HepG2 (cell line): ENCODE results near the gene ADSS1. TPM values are rescaled to one million over a fixed set of nuclear protein-coding genes. Genes with fewer than 3 reads are reported as not detected.

Experiments used
- BCL3 ChIP-seq: sonication (generic); formaldehyde crosslinking; IDR thresholded peaks from 2 replicates; pipeline ENCODE4 v1.5.1; 2020; ENCODE audit warnings: mild to moderate bottlenecking, missing genetic modification reagents, moderate library complexity
- BCL6 ChIP-seq: IDR thresholded peaks from 2 replicates; pipeline ENCODE4 v1.6.1; 2016; ENCODE audit warnings: missing genetic modification reagents, missing compliant biosample characterization
- CAMTA2 ChIP-seq: sonication (generic); formaldehyde crosslinking; IDR thresholded peaks from 2 replicates; pipeline ENCODE4 v1.4.0; 2020; ENCODE audit warnings: mild to moderate bottlenecking, missing genetic modification reagents, borderline replicate concordance
- CREB1 ChIP-seq, 2 experiments: fragments of 450-650 bp in 1 of 2; IDR thresholded peaks; 2 replicates each; pipeline ENCODE4 v1.6.1; 2016 to 2017; ENCODE audit warnings: control low read depth in 1 of 2, mild to moderate bottlenecking in 1 of 2, missing compliant biosample characterization in 1 of 2, missing genetic modification characterization in 1 of 2
- EHMT2 ChIP-seq: fragments of 200-600 bp; sonication (generic); IDR thresholded peaks from 2 replicates; pipeline ENCODE4 v1.7.0; 2017; ENCODE audit warnings: antibody characterized with exemption, low read depth, low read length, borderline replicate concordance
- FIP1L1 ChIP-seq: fragments of 200-400 bp; formaldehyde crosslinking; IDR thresholded peaks from 2 replicates; pipeline ENCODE4 v1.6.1; 2018; ENCODE audit warnings: low read depth, mild to moderate bottlenecking, low read length, moderate library complexity, borderline replicate concordance; ENCODE audit not compliant: insufficient read depth
- FOXA3 ChIP-seq: IDR thresholded peaks from 2 replicates; pipeline ENCODE4 v1.6.1; 2016; ENCODE audit warnings: missing genetic modification reagents, missing compliant biosample characterization
- IRX3 ChIP-seq: sonication (generic); formaldehyde crosslinking; IDR thresholded peaks from 2 replicates; pipeline ENCODE4 v1.8.1; 2023; ENCODE audit warnings: mild to moderate bottlenecking, low read depth, missing genetic modification reagents, borderline replicate concordance
- MBD4 ChIP-seq: IDR thresholded peaks from 2 replicates; pipeline ENCODE4 v1.6.1; 2012; ENCODE audit warnings: low read length, inconsistent platforms, borderline replicate concordance
- MLX ChIP-seq: IDR thresholded peaks from 2 replicates; pipeline ENCODE4 v1.6.1; 2016
- NFKBIZ ChIP-seq: IDR thresholded peaks from 2 replicates; pipeline ENCODE4 v1.6.1; 2018; ENCODE audit warnings: missing genetic modification reagents, missing compliant biosample characterization
- PATZ1 ChIP-seq: sonication (generic); formaldehyde crosslinking; IDR thresholded peaks from 2 replicates; pipeline ENCODE4 v1.4.0; 2020; ENCODE audit warnings: missing genetic modification reagents
- POGK ChIP-seq: sonication (generic); formaldehyde crosslinking; conservative IDR thresholded peaks from 2 replicates; pipeline ENCODE4 v1.8.0; 2022; ENCODE audit warnings: mild to moderate bottlenecking, moderate library complexity, missing genetic modification reagents
- RXRA ChIP-seq: sonication (generic); formaldehyde crosslinking; IDR thresholded peaks from 2 replicates; pipeline ENCODE4 v1.5.1; 2020; ENCODE audit warnings: missing genetic modification reagents
- THAP11 ChIP-seq: IDR thresholded peaks from 2 replicates; pipeline ENCODE4 v1.6.1; 2016; ENCODE audit warnings: missing biosample characterization, missing genetic modification reagents
- ZBTB4 ChIP-seq: sonication (generic); formaldehyde crosslinking; IDR thresholded peaks from 2 replicates; pipeline ENCODE4 v1.4.0; 2020; ENCODE audit warnings: missing genetic modification reagents, mild to moderate bottlenecking, borderline replicate concordance
- ZNF17 ChIP-seq: sonication (generic); formaldehyde crosslinking; IDR thresholded peaks from 2 replicates; pipeline ENCODE4 v1.5.0; 2020; ENCODE audit warnings: mild to moderate bottlenecking, missing genetic modification reagents
- ZNF780A ChIP-seq: sonication (generic); formaldehyde crosslinking; IDR thresholded peaks from 2 replicates; pipeline ENCODE4 v1.8.0; 2022; ENCODE audit warnings: mild to moderate bottlenecking, missing genetic modification reagents, moderate library complexity
- ZSCAN31 ChIP-seq: sonication (generic); formaldehyde crosslinking; IDR thresholded peaks from 2 replicates; pipeline ENCODE4 v1.5.0; 2020; ENCODE audit warnings: low read depth, mild to moderate bottlenecking, missing genetic modification reagents
- polyA plus RNA-seq, 8 experiments: library from polyadenylated mRNA; depleted of rRNA in 3 of 8; stranded (reverse) in 7 of 8; unstranded in 1 of 8; fragments of >200 nt; fragmentation: Illumina TruSeq in 4 of 8; extraction: Trizol in 4 of 8; gene quantifications; 2 replicates each; pipeline versions ENCODE4 v1.2.1 to v1.2.3, GENCODE V29; 2011 to 2016; ENCODE audit warnings: low read depth in 4 of 8, missing spikeins in 1 of 8, mixed read lengths in 1 of 8; ENCODE audit not compliant: insufficient read depth in 1 of 8
- total RNA-seq, 5 experiments: library from RNA; depleted of rRNA; stranded (reverse); fragments of >200 nt; fragmentation: Illumina TruSeq; extraction: Trizol; gene quantifications; 2 replicates each; pipeline ENCODE4 v1.2.3, GENCODE V29; 2016; ENCODE audit warnings: low read depth in 1 of 5

ADSS1 gene
- total and polyA plus RNA-seq, 2 of the 13 experiments (the other 11 are each of a cell fraction or from before 2014, with no cell fraction given) = 1.0 to 36.7 TPM

- TF ChIP-seq POGK (CRISPR knock-in tag) (no peak), PATZ1 (CRISPR knock-in tag) (peak; percentile 80), MBD4 (no peak), ZSCAN31 (CRISPR knock-in tag) (no peak), BCL3 (CRISPR knock-in tag) (no peak), FOXA3 (CRISPR knock-in tag) (no peak; the same call in 1 of the 2 replicates), BCL6 (CRISPR knock-in tag) (0 out of 2 replicates have a peak, but pooled peaks have one; percentile 7), IRX3 (CRISPR knock-in tag) (no peak), NFKBIZ (CRISPR knock-in tag) (no peak), THAP11 (CRISPR knock-in tag) (no peak), ZNF17 (no peak), RXRA (no peak), EHMT2 (no peak), ZBTB4 (CRISPR knock-in tag) (no peak), CREB1 (IDR thresholded peaks at IDR 0.05) (no peak), CREB1 (CRISPR knock-in tag; IDR thresholded peaks at IDR 0.05) (no peak), MLX (CRISPR knock-in tag) (no peak), ZNF780A (CRISPR knock-in tag) (no peak), CAMTA2 (CRISPR knock-in tag) (no peak), FIP1L1 (no peak)
Observed at GRCh38 chr14:104794099-104794498, 70.1 kb downstream of the ADSS1 start (continued).
